K562 (cell line): Measurements from ENCODE around the gene ARHGDIA. TPM values are rescaled to one million over a fixed set of nuclear protein-coding genes. Genes with fewer than 3 reads are reported as not detected.

ENCODE experiments used
- ARID3B ChIP-seq: fragments of 250-450 bp; sonication (Bioruptor Pico); IDR thresholded peaks from 2 replicates; pipeline ENCODE4 v1.4.0; 2020; ENCODE audit warnings: borderline replicate concordance
- BCLAF1 ChIP-seq, 2 experiments: fragments of 450-650 bp in 1 of 2; IDR thresholded peaks; 2 replicates each; pipeline ENCODE4 v1.6.1; 2011 to 2017; ENCODE audit warnings: low read depth in 2 of 2, antibody characterized with exemption in 1 of 2, borderline replicate concordance in 1 of 2, low read length in 1 of 2, mild to moderate bottlenecking in 1 of 2, mixed read lengths in 1 of 2; ENCODE audit not compliant: control insufficient read depth in 1 of 2
- CBFB ChIP-seq: sonication (generic); formaldehyde crosslinking; IDR thresholded peaks from 2 replicates; pipeline ENCODE4 v1.4.0; 2020; ENCODE audit warnings: mild to moderate bottlenecking, missing genetic modification reagents
- FOXO4 ChIP-seq: fragments of 450-650 bp; formaldehyde crosslinking; IDR thresholded peaks from 2 replicates; pipeline ENCODE4 v1.4.0; 2020; ENCODE audit warnings: mild to moderate bottlenecking, moderate library complexity
- polyA plus RNA-seq, 8 experiments: library from polyadenylated mRNA; depleted of rRNA in 4 of 8; stranded (reverse) in 5 of 8; unstranded in 3 of 8; fragments of >200 nt; fragmentation: Nextera tagmentation in 2 of 8; fragmentation: Illumina TruSeq in 1 of 8; extraction: Ambion mirVana in 2 of 8; extraction: Trizol in 1 of 8; gene quantifications; 2 replicates each; pipeline versions ENCODE4 v1.2.1 to v1.2.3, GENCODE V29; 2011 to 2014; ENCODE audit warnings: inconsistent platforms in 1 of 8, missing spikeins in 1 of 8
- total RNA-seq, 7 experiments: library from RNA; depleted of rRNA in 6 of 7; stranded (reverse); fragments of >200 nt in 6 of 7; fragmentation: Illumina TruSeq in 2 of 7; extraction: Trizol in 2 of 7; gene quantifications; 2 replicates each; pipeline versions ENCODE4 v1.2.1 to v1.2.3, GENCODE V29; 2011 to 2021; ENCODE audit warnings: low replicate concordance in 1 of 7

ARHGDIA gene
- total and polyA plus RNA-seq, 9 of the 15 experiments (the other 6 are each of a cell fraction or from before 2014, with no cell fraction given), result 9.6 to 340 (median 97.6) TPM

- TF ChIP-seq BCLAF1 (IDR thresholded peaks at IDR 0.05; ENCODE audit: borderline replicate concordance in 1 of 2, control insufficient read depth in 1 of 2, low read depth in 2 of 2, low read length in 1 of 2) (no peak), ARID3B (CRISPR knock-in tag) (no peak), CBFB (CRISPR knock-in tag) (no peak), FOXO4 (CRISPR knock-in tag) (no peak)
These were observed 39.6 kb downstream of the ARHGDIA start (continued) for GRCh38 chr17:81831563-81831956.
